GDM1 (cell line): ENCODE data around the gene TMEM114.

Experiments used
- DNase-seq: peaks from one replicate; lab custom pipeline; 2025; lab: John Stamatoyannopoulos, UW

The TMEM114 gene

GRCh38 chr16:8549843-8550412 lies 40.4 kb downstream of the TMEM114 start:
- no peak for DNase-seq

- no peak for DNase-seq
These were observed 42.1 kb downstream of the TMEM114 start for GRCh38 chr16:8548166-8548565.

GRCh38 chr16:8547762-8548161 lies 42.5 kb downstream of the TMEM114 start:
- no peak for DNase-seq

- no peak for DNase-seq
These were observed 45.9 kb downstream of the TMEM114 start for GRCh38 chr16:8544406-8544805.

- DNase-seq: no peak
These were observed 47.1 kb downstream of the TMEM114 start for GRCh38 chr16:8543258-8543657.

- no peak for DNase-seq
These were observed 47.9 kb downstream of the TMEM114 start for GRCh38 chr16:8542393-8542792.

- DNase-seq: no peak
These were observed 48.4 kb downstream of the TMEM114 start for GRCh38 chr16:8541868-8542267.

- no peak for DNase-seq
These were observed 52.5 kb downstream of the TMEM114 start for GRCh38 chr16:8537691-8538342.

GRCh38 chr16:8533509-8533908 lies 56.8 kb downstream of the TMEM114 start:
- DNase-seq: no peak

GRCh38 chr16:8530752-8531384 lies 59.4 kb downstream of the TMEM114 start:
- no peak for DNase-seq

GRCh38 chr16:8528471-8528870 lies 61.8 kb downstream of the TMEM114 start:
- no peak for DNase-seq

GRCh38 chr16:8523932-8524331 lies 66.4 kb downstream of the TMEM114 start:
- no peak for DNase-seq

GRCh38 chr16:8522757-8523156 lies 67.6 kb downstream of the TMEM114 start:
- DNase-seq: no peak

- DNase-seq: no peak
These were observed 70.7 kb downstream of the TMEM114 start for GRCh38 chr16:8519643-8520042.
